HEK293T (cell line): ENCODE measurements around the gene CD2BP2.

Source experiments
- BHLHE40 ChIP-seq: fragments of 450-650 bp; IDR thresholded peaks from 2 replicates; pipeline ENCODE4 v1.6.1; 2016; ENCODE audit warnings: mild to moderate bottlenecking, moderate library complexity, borderline replicate concordance
- CTBP1 ChIP-seq: fragments of 450-650 bp; IDR thresholded peaks from 2 replicates; pipeline ENCODE4 v1.6.1; 2016; ENCODE audit warnings: borderline replicate concordance
- FOXA1 ChIP-seq: fragments of 450-650 bp; IDR thresholded peaks from 2 replicates; pipeline ENCODE4 v1.6.1; 2016; ENCODE audit warnings: mild to moderate bottlenecking
- FOXK2 ChIP-seq: fragments of 450-650 bp; IDR thresholded peaks from 2 replicates; pipeline ENCODE4 v1.6.1; 2016; ENCODE audit warnings: mild to moderate bottlenecking
- FOXM1 ChIP-seq: fragments of 450-650 bp; IDR thresholded peaks from 2 replicates; pipeline ENCODE4 v1.6.1; 2017; ENCODE audit warnings: mild to moderate bottlenecking, borderline replicate concordance
- TARDBP ChIP-seq: fragments of 450-650 bp; IDR thresholded peaks from 2 replicates; pipeline ENCODE4 v1.6.1; 2016

GRCh38 chr16:30380803-30381208 is 25.7 kb upstream of the CD2BP2 start:
- TF ChIP-seq FOXM1 (no peak), TARDBP (no peak), FOXK2 (no peak), BHLHE40 (no peak), FOXA1 (no peak), CTBP1 (no peak)
